A549 (cell line): ENCODE results near the gene SLFN11. TPM values are rescaled to one million over a fixed set of nuclear protein-coding genes. Genes with fewer than 3 reads are reported as not detected.

Source experiments
- ATAC-seq, 2 experiments: fragments of 200-7000 bp in 1 of 2; fragments of >200 bp in 1 of 2; cut with Nextera tagmentation in 1 of 2; cut with Tn5 transposase in 1 of 2; 3 replicates each; pipeline versions ENCODE4 v1.8.0 to v1.9.1; 2018 to 2020; ENCODE audit warnings: mild to moderate bottlenecking in 1 of 2, moderate library complexity in 1 of 2
- CTCF ChIA-PET: fragments of 300-600 bp; sonication (Branson Sonifier 250); formaldehyde crosslinking; extraction: SDS; loops from one replicate; lab custom pipeline; 2021; ENCODE audit warnings: antibody characterized with exemption, inconsistent platforms; lab: Yijun Ruan, JAX
- POLR2A ChIA-PET: fragments of 350-600 bp; formaldehyde crosslinking; extraction: SDS; loops from one replicate; lab custom pipeline; 2021; ENCODE audit warnings: antibody characterized with exemption, inconsistent platforms; lab: Yijun Ruan, JAX
- DNase-seq, 2 experiments: peaks; one replicate each; pipeline versions ENCODE4 v3.0.0 to v3.0.0-alpha.2; 2011 to 2016; ENCODE audit warnings: low read depth in 1 of 2, low spot score in 1 of 2
- FAIRE-seq: peaks from 2 replicates; lab custom pipeline; 2011; peaks lifted over from hg19 to GRCh38; lab: Jason Lieb, UNC
- H3K27ac ChIP-seq, 2 experiments: fragments of >200 bp; sonication (Bioruptor Twin); formaldehyde crosslinking; 3 replicates each; pipeline ENCODE4 v1.5.1; 2016 to 2017
- H3K4me1 ChIP-seq: fragments of >200 bp; sonication (Bioruptor Twin); formaldehyde crosslinking; 3 replicates; pipeline ENCODE4 v1.6.1; 2016
- H3K4me2 ChIP-seq: fragments of >200 bp; sonication (Bioruptor Twin); formaldehyde crosslinking; 3 replicates; pipeline ENCODE4 v1.6.1; 2016
- H3K4me3 ChIP-seq: fragments of >200 bp; sonication (Bioruptor Twin); formaldehyde crosslinking; 3 replicates; pipeline ENCODE4 v1.5.1; 2016
- H3K9me3 ChIP-seq: fragments of >200 bp; sonication (Bioruptor Twin); formaldehyde crosslinking; 3 replicates; pipeline ENCODE4 v1.6.1; 2016
- BCL3 ChIP-seq: fragments of >200 bp; sonication (Bioruptor Twin); formaldehyde crosslinking; IDR thresholded peaks from 3 replicates; pipeline ENCODE4 v1.6.1; 2016
- BHLHE40 ChIP-seq: IDR thresholded peaks from 2 replicates; pipeline ENCODE4 v1.6.1; 2012; ENCODE audit warnings: low read depth, low read length, inconsistent platforms
- CBX8 ChIP-seq: fragments of 200-600 bp; sonication (generic); IDR thresholded peaks from 2 replicates; pipeline ENCODE4 v1.6.1; 2016
- CEBPB ChIP-seq, 2 experiments: fragments of >200 bp in 1 of 2; sonication (Bioruptor Twin) in 1 of 2; formaldehyde crosslinking in 1 of 2; IDR thresholded peaks; 2 replicates each; pipeline ENCODE4 v1.6.1; 2012 to 2016
- CHD4 ChIP-seq: fragments of 200-600 bp; sonication (generic); IDR thresholded peaks from 2 replicates; pipeline ENCODE4 v1.6.1; 2016; ENCODE audit warnings: antibody characterized with exemption, mild to moderate bottlenecking, borderline replicate concordance
- EP300 ChIP-seq, 2 experiments: fragments of >200 bp; sonication (Bioruptor Twin); formaldehyde crosslinking; IDR thresholded peaks; 2 replicates in 1 of 2; 3 replicates in 1 of 2; pipeline ENCODE4 v1.6.1; 2016 to 2017
- ESRRA ChIP-seq: fragments of 150-350 bp; IDR thresholded peaks from 2 replicates; pipeline ENCODE4 v1.6.1; 2014; ENCODE audit warnings: mild to moderate bottlenecking, low read length, borderline replicate concordance
- FOSB ChIP-seq: fragments of 250-450 bp; sonication (Bioruptor Pico); IDR thresholded peaks from 2 replicates; pipeline ENCODE4 v1.5.0; 2020; ENCODE audit warnings: mild to moderate bottlenecking, moderate library complexity
- HDAC2 ChIP-seq: fragments of 200-600 bp; sonication (generic); IDR thresholded peaks from 2 replicates; pipeline ENCODE4 v1.6.1; 2016
- HES2 ChIP-seq: fragments of >200 bp; sonication (Bioruptor Twin); formaldehyde crosslinking; IDR thresholded peaks from 2 replicates; pipeline ENCODE4 v1.6.1; 2016
- HMGXB4 ChIP-seq: fragments of 250-450 bp; sonication (Bioruptor Pico); IDR thresholded peaks from 2 replicates; pipeline ENCODE4 v1.5.0; 2021; ENCODE audit warnings: mild to moderate bottlenecking, moderate library complexity, borderline replicate concordance
- HOXA7 ChIP-seq: fragments of 250-450 bp; sonication (Bioruptor Pico); IDR thresholded peaks from 2 replicates; pipeline ENCODE4 v1.5.0; 2020; ENCODE audit warnings: mild to moderate bottlenecking, moderate library complexity
- HOXB13 ChIP-seq: fragments of 250-450 bp; sonication (Bioruptor Pico); IDR thresholded peaks from 2 replicates; pipeline ENCODE4 v1.5.0; 2020; ENCODE audit warnings: low read depth, mild to moderate bottlenecking, moderate library complexity
- HOXB5 ChIP-seq: fragments of 250-450 bp; sonication (Bioruptor Pico); IDR thresholded peaks from 2 replicates; pipeline ENCODE4 v1.5.0; 2020; ENCODE audit warnings: mild to moderate bottlenecking, moderate library complexity
- KDM1A ChIP-seq: fragments of 200-600 bp; sonication (generic); IDR thresholded peaks from 2 replicates; pipeline ENCODE4 v1.6.1; 2016; ENCODE audit warnings: low read depth, mild to moderate bottlenecking
- MYC ChIP-seq: IDR thresholded peaks from 2 replicates; pipeline ENCODE4 v1.6.1; 2012; ENCODE audit warnings: mild to moderate bottlenecking, inconsistent platforms, low read length, improper control_type of control experiment, borderline replicate concordance
- NFE2L2 ChIP-seq: fragments of 150-350 bp; conservative IDR thresholded peaks from 2 replicates; pipeline ENCODE4 v1.6.1; 2014; ENCODE audit warnings: low read length
- PBX3 ChIP-seq: IDR thresholded peaks from 2 replicates; pipeline ENCODE4 v1.6.1; 2012
- RAD21 ChIP-seq, 2 experiments: fragments of >200 bp in 1 of 2; sonication (Bioruptor Twin) in 1 of 2; formaldehyde crosslinking in 1 of 2; IDR thresholded peaks in 1 of 2; conservative IDR thresholded peaks in 1 of 2; 2 replicates in 1 of 2; 3 replicates in 1 of 2; pipeline ENCODE4 v1.6.1; 2012 to 2018; ENCODE audit warnings: inconsistent platforms in 1 of 2
- RARB ChIP-seq: fragments of 250-450 bp; sonication (Bioruptor Pico); IDR thresholded peaks from 2 replicates; pipeline ENCODE4 v1.8.0; 2021; ENCODE audit warnings: mild to moderate bottlenecking, moderate library complexity
- RCOR1 ChIP-seq: fragments of 150-350 bp; IDR thresholded peaks from 2 replicates; pipeline ENCODE4 v1.6.1; 2014; ENCODE audit warnings: antibody characterized with exemption, low read length, low read depth
- REST ChIP-seq: fragments of 200-600 bp; sonication (generic); IDR thresholded peaks from 2 replicates; pipeline ENCODE4 v1.6.1; 2016; ENCODE audit warnings: antibody characterized with exemption, mild to moderate bottlenecking, moderate library complexity
- SREBF2 ChIP-seq: fragments of 450-650 bp; IDR thresholded peaks from 2 replicates; pipeline ENCODE4 v1.6.1; 2014; ENCODE audit warnings: mild to moderate bottlenecking, moderate library complexity
- USF2 ChIP-seq: fragments of 450-650 bp; IDR thresholded peaks from 2 replicates; pipeline ENCODE4 v1.6.1; 2014; ENCODE audit warnings: antibody characterized with exemption
- ZC3H11A ChIP-seq: fragments of 450-650 bp; IDR thresholded peaks from 2 replicates; pipeline ENCODE4 v1.6.1; 2014; ENCODE audit warnings: antibody characterized with exemption, mild to moderate bottlenecking
- ZFP36 ChIP-seq: fragments of 450-650 bp; IDR thresholded peaks from 2 replicates; pipeline ENCODE4 v1.6.1; 2014; ENCODE audit warnings: borderline replicate concordance; ENCODE audit not compliant: partially characterized antibody
- ZNF302 ChIP-seq: fragments of 250-450 bp; sonication (Bioruptor Pico); IDR thresholded peaks from 2 replicates; pipeline ENCODE4 v1.9.0; 2021; ENCODE audit warnings: inconsistent platforms, mild to moderate bottlenecking, moderate library complexity
- ZSCAN20 ChIP-seq: fragments of 250-450 bp; sonication (Bioruptor Pico); IDR thresholded peaks from 2 replicates; pipeline ENCODE4 v1.8.0; 2022; ENCODE audit warnings: mild to moderate bottlenecking, moderate library complexity
- WGBS: methylation state at CpG from one replicate; pipeline ENCODE4 v1.1.6; 2017; ENCODE audit errors: missing lambda C conversion rate; 5-methylcytosine and 5-hydroxymethylcytosine counted together
- polyA plus RNA-seq, 4 experiments: library from polyadenylated mRNA; depleted of rRNA in 3 of 4; stranded (reverse); fragments of >200 nt; fragmentation: RNase III in 1 of 4; extraction: RNeasy Plus Mini Kit Qiagen cat#74134 plus additional on column Dnase treatment in 1 of 4; gene quantifications; 2 replicates in 3 of 4; 3 replicates in 1 of 4; pipeline ENCODE4 v1.2.3, GENCODE V29; 2011 to 2017

The SLFN11 gene
- polyA plus RNA-seq, 2 of the 4 experiments (the other 2 are of a cell fraction) = 8.2 to 27.2 TPM

GRCh38 chr17:35341411-35341992 is 31.9 kb downstream of the SLFN11 start:
- Histone ChIP-seq H3K4me2 (no peak overlapping the region), H3K4me3 (no peak overlapping the region), H3K27ac (no peak overlapping the region), H3K4me1 (no peaks in the 10 kb centered on the region), H3K9me3 (peaks cover 23% of the 10 kb centered on the region)
- ATAC-seq = no peak
- ChIA-PET CTCF (no interaction called here), POLR2A (no interaction called here)
- FAIRE-seq = no peak
- 27% methylated on average over 5 of the region's 5 CpGs for WGBS
- no peak for TF ChIP-seq HMGXB4 (CRISPR knock-in tag)
- no peak for TF ChIP-seq KDM1A
- TF ChIP-seq CHD4 = no peak
- TF ChIP-seq HOXA7 (CRISPR knock-in tag) = no peak
- no peak for TF ChIP-seq RCOR1
- no peak for TF ChIP-seq ZFP36
- TF ChIP-seq ESRRA = no peak
- TF ChIP-seq BHLHE40 = no peak
- no peak for TF ChIP-seq HDAC2
- no peak for TF ChIP-seq NFE2L2
- no peak for TF ChIP-seq ZNF302 (CRISPR knock-in tag)
- no peak for TF ChIP-seq RAD21 (conservative IDR thresholded peaks at IDR 0.05 in 1 of 2, IDR thresholded peaks at IDR 0.05 in 1 of 2)
- no peak for TF ChIP-seq SREBF2
- no peak for TF ChIP-seq FOSB (CRISPR knock-in tag)
- TF ChIP-seq RARB (CRISPR knock-in tag) = no peak
- TF ChIP-seq MYC = no peak
- DNase-seq = no peak

- Histone ChIP-seq H3K4me2 (no peak overlapping the region), H3K27ac (no peak overlapping the region), H3K4me1 (no peaks in the 10 kb centered on the region), H3K9me3 (peaks cover 23% of the 10 kb centered on the region), H3K4me3 (no peak overlapping the region)
- ChIA-PET CTCF (interaction anchor here (1.0 to 1.5 kb wide), 2 partner anchors 25 to 31 kb away, joined by 3 to 5 read pairs; no protein-coding TSS in a partner anchor), POLR2A (no interaction called here)
- 18% methylated on average over 2 of the region's 2 CpGs for WGBS
- FAIRE-seq = no peak
- DNase-seq = no peak
- TF ChIP-seq HES2 (no peak), MYC (no peak), PBX3 (no peak), CBX8 (no peak), BHLHE40 (no peak), ZC3H11A (no peak), CEBPB (IDR thresholded peaks at IDR 0.05) (no peak), ZSCAN20 (CRISPR knock-in tag) (no peak), REST (no peak), RARB (CRISPR knock-in tag) (no peak), BCL3 (no peak), EP300 (IDR thresholded peaks at IDR 0.05) (no peak), USF2 (no peak), HOXB13 (CRISPR knock-in tag) (no peak), HOXB5 (CRISPR knock-in tag) (no peak)
- no peak for ATAC-seq
Observed at GRCh38 chr17:35338230-35338629, 35.2 kb downstream of the SLFN11 start.
